HG02610 (cell line): ENCODE data around the gene GALNT15.

Experiments used
- ATAC-seq: cut with Tn5 transposase; IDR thresholded peaks from one replicate; pipeline ENCODE4 v1.9.1; 2021; ENCODE audit warnings: mild to moderate bottlenecking, moderate library complexity; ENCODE audit not compliant: unreplicated experiment

GALNT15 gene

DNA sequence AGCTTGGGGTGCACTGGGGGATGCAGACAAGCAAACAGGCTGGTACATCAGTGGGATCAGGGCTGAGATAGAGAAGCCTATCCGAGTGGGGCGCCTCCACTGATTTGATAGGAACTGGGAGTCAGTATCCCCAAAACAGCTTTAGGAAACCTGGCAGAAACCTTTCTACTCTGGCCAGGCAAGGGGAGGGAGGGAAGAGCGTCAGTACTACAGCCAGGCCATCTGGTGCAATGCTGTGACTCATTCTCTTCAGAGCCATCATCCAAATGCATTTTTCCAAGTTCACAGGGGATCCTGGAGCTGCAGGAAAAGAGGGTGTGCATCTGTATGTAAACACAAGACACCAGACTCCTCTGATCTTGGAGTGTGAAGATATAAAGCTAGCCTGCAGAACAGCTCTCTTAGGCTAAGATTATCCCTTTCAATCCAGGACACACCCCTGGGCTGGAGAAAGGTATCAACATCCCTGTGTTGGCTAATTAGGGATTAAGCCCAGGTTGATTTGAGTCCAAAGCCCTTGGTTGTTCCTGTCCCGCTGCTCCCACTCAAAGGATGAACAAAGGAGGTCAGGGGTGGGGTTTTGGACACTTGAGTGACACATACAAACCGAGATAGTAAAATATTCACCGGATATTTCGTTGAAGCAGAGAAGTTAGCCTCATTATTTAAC is 9.3 kb downstream of the GALNT15 start:
- no peak for ATAC-seq

- ATAC-seq, result no peak
Measured at GRCh38 chr3:16186086-16186485, 11.6 kb downstream of the GALNT15 start.

GRCh38 chr3:16186565-16186964 is 12.1 kb downstream of the GALNT15 start:
- ATAC-seq, result no peak

DNA sequence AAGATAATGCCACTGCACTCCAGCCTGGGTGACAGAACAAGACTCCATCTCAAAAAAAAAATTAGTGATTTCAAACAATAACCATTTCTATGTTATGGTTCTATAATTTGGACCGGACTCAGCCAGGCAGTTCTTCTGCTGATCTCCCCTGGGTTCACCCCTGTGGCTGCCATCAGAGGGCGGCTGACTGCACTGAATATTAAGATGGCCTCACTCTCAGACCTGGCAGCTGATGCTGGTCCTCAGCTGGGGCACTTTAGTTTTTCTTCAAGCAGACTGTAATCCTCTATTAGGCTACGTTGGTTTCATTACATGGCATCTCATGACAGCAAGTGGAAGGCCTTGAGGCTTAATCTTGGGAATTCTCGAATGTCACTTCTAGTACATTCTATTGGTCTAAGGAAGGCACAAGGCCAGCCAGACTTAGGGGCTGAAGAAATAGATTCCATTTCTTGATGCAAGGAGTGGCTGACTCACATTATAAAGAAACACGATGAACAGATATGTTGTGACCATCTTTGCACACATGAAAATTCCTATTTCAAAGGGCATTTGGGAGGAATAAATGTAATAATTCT is 12.8 kb downstream of the GALNT15 start:
- ATAC-seq, result no peak

DNA sequence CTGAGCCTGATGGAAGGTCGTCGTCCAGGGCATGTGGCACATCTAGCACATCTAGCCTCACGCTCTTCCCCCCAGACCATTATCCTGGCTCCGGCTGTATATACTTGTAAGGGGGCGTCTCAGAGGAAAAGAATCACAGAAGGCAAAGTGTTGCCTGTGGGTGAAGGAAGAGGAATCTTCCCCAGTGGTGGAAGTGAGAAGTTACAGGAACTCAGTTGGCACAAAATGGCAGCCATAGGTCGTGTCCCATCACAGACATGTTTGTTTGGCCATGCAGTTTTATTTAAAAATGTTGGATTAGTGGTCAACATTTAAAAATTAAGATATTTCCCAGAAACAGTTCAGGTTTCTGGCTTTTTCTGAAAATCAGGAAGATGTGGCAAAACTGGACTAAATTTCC is 13.6 kb downstream of the GALNT15 start:
- ATAC-seq, result no peak

DNA sequence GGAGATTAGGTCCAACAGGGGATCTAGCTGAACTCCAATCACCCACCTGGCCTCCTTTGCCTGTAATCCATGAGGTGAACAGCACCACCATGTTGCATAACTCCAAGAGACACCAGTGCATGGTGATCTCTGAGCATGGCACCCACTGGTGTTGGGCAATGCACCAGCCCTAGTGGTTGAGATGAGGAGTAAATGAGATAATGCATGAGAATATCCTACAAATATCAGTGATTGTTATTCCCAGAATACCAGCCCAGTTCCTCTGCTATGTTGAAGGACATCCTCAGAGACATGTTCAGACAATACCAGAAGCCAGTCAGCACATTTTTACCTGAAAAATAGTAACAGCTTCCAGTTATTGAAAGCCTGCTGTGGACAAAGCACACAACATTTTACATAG is 14.7 kb downstream of the GALNT15 start:
- no peak for ATAC-seq

DNA sequence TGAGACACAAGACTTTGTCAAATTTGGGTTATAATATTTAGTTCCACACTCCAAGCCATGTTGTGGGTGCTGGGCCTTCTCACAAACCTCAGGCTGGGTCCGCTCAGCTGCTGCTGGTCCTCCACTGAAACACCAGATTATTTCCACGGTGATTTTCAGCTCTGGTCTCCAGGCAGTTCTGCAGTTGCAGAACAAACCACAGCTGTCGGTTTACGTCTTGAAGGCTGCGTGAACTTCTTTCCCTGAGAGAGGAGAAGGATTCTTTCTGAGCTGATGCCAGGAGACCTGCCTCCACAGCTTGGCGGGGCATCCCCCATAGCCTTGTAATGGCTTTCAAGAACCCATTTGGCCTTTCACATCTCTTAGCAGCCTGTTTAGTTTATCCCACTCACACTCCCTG is 16.2 kb downstream of the GALNT15 start:
- ATAC-seq, result no peak

DNA sequence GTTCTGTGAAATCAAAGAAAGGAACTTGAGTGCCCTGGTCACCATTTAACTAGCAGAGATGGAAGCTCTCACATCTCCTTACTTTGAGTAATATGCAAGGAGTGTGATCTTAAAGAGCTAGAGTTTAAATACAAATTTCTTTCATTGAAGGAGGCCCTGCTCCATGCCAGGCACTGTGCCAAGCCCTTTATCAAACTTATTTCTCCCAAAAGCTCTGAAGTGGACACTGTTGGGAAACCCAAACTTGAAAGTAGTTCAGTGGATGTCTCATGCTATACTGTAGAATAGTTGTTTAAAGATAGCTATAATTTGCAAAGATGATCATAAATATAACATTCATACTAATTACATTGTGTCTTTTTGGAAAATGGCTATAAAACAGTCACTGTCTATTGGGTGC is 17.1 kb downstream of the GALNT15 start:
- no peak for ATAC-seq

DNA sequence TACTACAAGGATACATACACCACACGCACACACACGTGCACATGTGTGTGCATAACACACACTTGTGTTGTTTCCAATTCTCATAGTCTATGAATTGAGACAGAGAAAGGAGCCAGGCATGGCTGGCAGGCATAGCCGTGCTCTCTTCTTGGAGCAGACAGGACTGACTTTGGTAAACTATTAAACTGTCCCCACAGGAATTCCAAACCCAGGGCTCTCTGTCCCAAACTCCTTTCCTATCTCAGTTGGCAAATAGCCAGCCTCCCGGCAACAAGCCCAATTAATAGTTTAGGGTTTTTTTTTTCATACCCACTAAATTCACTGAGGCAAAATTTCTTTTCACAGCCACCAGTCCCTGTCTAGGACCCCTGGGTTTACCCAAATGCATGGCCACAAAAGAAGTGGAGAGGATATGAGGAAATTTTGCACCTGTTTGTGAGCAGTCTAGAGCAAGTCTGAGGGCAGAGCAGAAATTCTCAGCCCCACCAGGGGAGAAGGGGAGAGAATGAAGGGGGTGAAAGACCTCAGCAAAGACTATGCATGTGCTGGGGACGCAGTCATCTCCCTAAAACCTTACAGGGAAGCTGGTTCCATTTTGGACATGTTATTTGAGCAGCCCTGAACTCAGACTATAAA is 17.8 kb downstream of the GALNT15 start:
- no peak for ATAC-seq

DNA sequence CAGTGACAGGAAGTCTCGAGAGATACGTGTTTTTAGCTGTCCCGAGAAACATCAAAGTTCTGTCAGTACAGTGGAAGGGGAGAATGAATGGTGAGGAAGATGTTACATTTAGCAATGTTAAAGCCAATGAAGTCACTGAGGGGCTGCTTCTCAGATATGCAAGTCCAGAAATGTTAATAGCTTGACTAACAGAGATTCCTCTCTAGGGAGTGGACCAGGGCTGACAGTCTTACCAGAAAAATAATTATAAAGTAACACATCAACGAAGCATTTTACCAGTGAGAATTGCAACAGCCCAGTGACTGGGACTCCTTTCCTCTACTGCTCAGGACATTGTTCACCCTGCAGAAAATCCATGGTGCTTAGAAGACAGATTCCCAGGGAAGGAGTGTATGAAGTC is 23.9 kb downstream of the GALNT15 start:
- no peak for ATAC-seq

- ATAC-seq, result no peak
Measured at GRCh38 chr3:16199769-16200168, 25.3 kb downstream of the GALNT15 start.

- no peak for ATAC-seq
Measured at GRCh38 chr3:16200411-16200810, 25.9 kb downstream of the GALNT15 start.

DNA sequence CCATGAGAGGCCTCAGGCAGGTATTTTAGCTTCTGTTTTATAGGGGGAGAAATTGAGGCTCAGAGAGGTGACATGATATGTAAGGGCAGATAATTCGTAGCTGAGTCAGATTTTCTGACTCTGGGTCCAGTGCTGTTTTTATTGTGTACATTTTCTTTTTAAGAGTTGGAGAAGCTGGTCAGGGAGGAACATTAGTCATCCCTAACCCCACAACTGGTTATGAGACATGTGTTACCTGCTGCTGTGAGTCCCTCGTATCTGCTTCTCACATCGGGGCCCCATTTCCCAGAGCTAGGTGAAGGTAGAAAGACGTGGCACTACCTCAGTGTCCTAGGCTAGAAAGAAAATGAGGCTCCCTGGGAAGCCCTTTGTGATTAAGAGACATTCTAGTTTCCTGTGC is 28.6 kb downstream of the GALNT15 start:
- ATAC-seq, result no peak

DNA sequence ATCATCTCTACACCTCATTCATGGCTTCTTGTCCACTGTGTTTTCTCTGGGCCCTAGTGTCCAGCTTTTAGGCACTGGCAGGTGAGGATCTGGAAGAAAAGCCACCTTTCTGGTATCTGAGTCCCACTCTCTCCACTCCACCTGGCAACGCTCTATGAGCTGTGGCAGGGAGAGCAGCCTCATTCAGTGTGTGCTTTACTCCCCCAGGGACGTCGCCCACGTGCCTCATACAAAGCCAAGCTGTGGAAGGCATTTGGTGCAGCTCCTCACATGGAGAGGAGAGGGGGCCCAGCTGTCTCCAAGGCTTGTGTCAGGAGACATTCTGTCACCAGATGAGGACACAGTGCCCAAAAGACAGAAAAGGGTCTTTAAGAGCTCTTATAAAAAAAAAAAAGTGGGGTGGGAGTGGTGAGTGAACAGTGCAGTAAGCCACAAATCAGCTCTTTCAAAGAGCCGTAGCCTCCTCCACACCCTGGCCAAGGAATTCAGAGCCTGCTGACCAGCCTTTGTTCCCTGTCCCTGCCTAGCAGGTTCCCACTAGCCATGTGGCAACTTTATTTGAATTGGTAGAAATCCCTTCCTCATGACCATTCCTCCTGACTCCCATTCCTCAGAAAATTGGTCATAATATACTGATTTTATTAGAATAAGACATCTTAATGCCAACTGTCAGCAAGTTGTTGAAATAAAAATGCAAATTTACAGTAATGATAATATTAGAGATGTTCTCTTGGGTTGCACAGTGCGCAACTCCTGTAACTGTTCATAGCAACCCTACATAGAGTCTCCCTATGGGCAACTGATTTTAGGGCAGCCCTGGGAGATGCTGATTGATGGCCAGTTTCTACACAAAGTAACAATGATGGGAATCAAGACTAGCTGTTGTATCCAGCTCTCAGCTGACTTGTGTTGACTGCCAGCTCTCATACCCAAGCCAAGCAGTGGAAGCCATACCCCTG is 29.5 kb downstream of the GALNT15 start:
- no peak for ATAC-seq

GRCh38 chr3:16204751-16205150 is 30.3 kb downstream of the GALNT15 start:
- ATAC-seq, result no peak

- ATAC-seq, result no peak
Measured at GRCh38 chr3:16205156-16205870, 30.8 kb downstream of the GALNT15 start.

GRCh38 chr3:16207031-16207430 is 32.6 kb downstream of the GALNT15 start:
- ATAC-seq, result no peak

DNA sequence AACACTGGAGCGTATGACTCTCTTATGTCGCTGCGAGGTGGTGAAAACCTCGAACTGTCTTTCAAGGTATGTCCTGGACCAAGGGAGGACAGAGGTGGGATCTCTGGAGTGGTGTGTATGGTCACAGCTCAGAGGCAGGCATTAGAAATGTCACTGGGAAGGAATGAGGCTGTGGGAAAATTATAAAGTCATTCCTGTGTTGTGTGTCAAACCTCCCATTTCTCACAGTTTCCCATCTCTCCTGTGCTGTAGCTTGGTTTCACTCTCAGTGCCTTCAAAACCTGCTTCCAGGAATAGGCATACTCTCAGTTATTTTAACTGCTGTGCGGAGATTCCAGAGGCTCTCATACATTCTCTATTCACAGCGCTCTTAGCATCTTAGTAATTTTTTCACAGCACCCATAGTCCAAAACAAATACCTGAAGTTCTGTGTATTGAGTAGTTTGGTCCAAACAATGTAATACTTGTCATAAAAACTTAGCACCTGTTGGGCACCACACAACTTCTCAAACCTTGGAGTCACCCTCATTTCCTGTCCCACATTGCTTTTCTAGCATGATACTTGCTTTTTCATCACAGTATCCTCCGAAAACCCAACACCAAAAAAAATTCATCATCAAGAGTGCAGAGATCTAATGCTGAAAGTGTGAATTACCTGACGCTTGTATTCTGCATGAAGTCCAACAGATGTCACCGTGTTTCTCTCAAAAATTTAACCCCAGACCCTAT is 36.9 kb downstream of the GALNT15 start:
- ATAC-seq, result no peak

DNA sequence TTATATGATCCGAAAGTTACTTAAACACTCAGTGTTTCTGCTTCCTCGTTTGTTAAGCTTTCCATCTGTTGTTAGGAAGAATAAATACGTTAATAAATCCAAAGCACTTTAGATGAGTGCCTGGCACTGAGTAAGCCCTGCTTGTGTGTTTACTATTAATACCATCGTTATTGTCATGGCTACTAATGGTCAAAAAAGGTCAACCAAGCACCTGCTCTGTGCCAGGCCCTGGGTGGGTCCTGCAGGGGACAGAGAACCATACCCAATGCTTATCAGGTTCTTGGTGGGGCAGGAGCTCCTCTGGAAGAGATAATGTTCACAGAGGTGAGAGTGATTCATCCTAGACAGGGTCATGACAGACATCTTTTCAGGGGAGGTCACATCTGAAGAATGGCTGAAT is 39.9 kb downstream of the GALNT15 start:
- ATAC-seq, result no peak

DNA sequence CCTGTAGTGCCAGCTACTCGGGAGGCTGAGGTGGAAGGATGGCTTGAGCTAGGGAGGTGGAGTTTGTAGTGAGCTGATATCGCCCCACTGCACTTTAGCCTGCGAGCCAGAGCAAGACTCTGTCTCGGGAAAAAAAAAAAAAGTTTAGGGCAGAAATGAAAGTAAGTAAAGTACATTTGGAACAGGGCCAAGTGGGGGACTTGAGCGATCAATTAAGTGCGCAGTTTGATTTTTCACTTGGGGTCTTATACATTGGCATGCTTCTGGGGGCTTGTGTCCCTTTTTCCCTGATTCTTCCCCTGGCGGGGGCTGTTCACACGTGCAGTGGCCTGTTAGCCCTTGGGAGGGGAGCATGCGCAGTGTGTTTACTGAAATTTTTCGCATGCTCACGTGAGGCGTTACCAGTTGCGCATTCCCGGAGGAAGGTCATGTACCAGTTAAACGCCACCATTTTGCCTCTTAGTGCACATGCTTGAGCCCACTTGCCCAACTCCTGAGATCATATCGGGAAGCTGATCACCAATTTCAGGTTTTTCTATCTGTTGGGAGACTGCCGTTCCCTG is 42.0 kb downstream of the GALNT15 start:
- no peak for ATAC-seq
